Caco-2 (cell line): Measurements from ENCODE around the gene TMEM178A. TPM values are rescaled to one million over a fixed set of nuclear protein-coding genes. Genes with fewer than 3 reads are reported as not detected.

ENCODE experiments used
- BruUV-seq: library from RNA; stranded (reverse); fragments of 400-500 nt; replicated peaks from 2 replicates; lab custom pipeline; 2021; lab: Mats Ljungman, UMichigan
- CTCF ChIA-PET: fragments of 300-600 bp; sonication (Branson Sonifier 250); formaldehyde crosslinking; loops from one replicate; lab custom pipeline; 2022; ENCODE audit warnings: antibody characterized with exemption; lab: Charles Lee
- POLR2A ChIA-PET: fragments of 300-600 bp; sonication (Branson Sonifier 250); formaldehyde crosslinking; loops from one replicate; lab custom pipeline; 2022; ENCODE audit warnings: antibody characterized with exemption; lab: Charles Lee
- DNase-seq, 2 experiments: peaks; one replicate each; pipeline versions ENCODE4 v3.0.0 to v3.0.0-alpha.2; 2020 to 2022
- H3K27me3 ChIP-seq: replicated peaks from 2 replicates; pipeline ENCODE4 v1.6.0; 2011; ENCODE audit warnings: low read length; ENCODE audit not compliant: control insufficient read depth, insufficient read depth
- H3K36me3 ChIP-seq: 2 replicates; pipeline ENCODE4 v1.5.1; 2011; ENCODE audit warnings: low read length; ENCODE audit not compliant: control insufficient read depth, insufficient read depth
- H3K4me1 ChIP-seq: fragments of 250-450 bp; sonication (Bioruptor Pico); 2 replicates; pipeline ENCODE4 v1.5.1; 2020; ENCODE audit warnings: mild to moderate bottlenecking
- H3K4me3 ChIP-seq: 2 replicates; pipeline ENCODE4 v1.5.1; 2011; ENCODE audit warnings: low read depth, mild to moderate bottlenecking, control low read depth, low read length
- H3K9me3 ChIP-seq: fragments of 250-450 bp; sonication (Bioruptor Pico); 2 replicates; pipeline ENCODE4 v1.5.1; 2020; ENCODE audit warnings: mild to moderate bottlenecking, moderate library complexity
- H3K27ac Mint-ChIP-seq: one replicate; pipeline ENCODE4 v1.8.0; 2022; ENCODE audit warnings: mixed read lengths; ENCODE audit not compliant: unreplicated experiment
- H3K27me3 Mint-ChIP-seq: one replicate; pipeline ENCODE4 v1.8.0; 2022; ENCODE audit warnings: mixed read lengths; ENCODE audit not compliant: insufficient read depth, unreplicated experiment
- H3K36me3 Mint-ChIP-seq: one replicate; pipeline ENCODE4 v1.8.0; 2022; ENCODE audit warnings: mild to moderate bottlenecking, mixed read lengths; ENCODE audit not compliant: insufficient read depth, unreplicated experiment
- H3K4me1 Mint-ChIP-seq: one replicate; pipeline ENCODE4 v1.8.0; 2022; ENCODE audit warnings: low read depth, mixed read lengths; ENCODE audit not compliant: unreplicated experiment
- H3K4me3 Mint-ChIP-seq: one replicate; pipeline ENCODE4 v1.8.0; 2022; ENCODE audit warnings: mild to moderate bottlenecking, moderate library complexity, mixed read lengths; ENCODE audit not compliant: unreplicated experiment
- H3K9me3 Mint-ChIP-seq: one replicate; pipeline ENCODE4 v1.8.0; 2022; ENCODE audit warnings: mixed read lengths; ENCODE audit not compliant: unreplicated experiment
- CTCF ChIP-seq, 2 experiments: fragments of 200-600 bp in 1 of 2; IDR thresholded peaks; 1 replicate in 1 of 2; 2 replicates in 1 of 2; pipeline versions ENCODE4 v1.5.1 to v1.8.0; 2011 to 2022; ENCODE audit warnings: antibody characterized with exemption in 1 of 2, control low read depth in 1 of 2, inconsistent platforms in 1 of 2, low read depth in 1 of 2, low read length in 1 of 2, mild to moderate bottlenecking in 1 of 2, moderate library complexity in 1 of 2; ENCODE audit not compliant: insufficient read depth in 1 of 2, severe bottlenecking in 1 of 2, unreplicated experiment in 1 of 2
- intact Hi-C: fragments of 100-400 bp; cut with micrococcal nuclease; formaldehyde crosslinking; loops from one replicate; pipeline ENCODE4 v1.10.0; 2022; ENCODE audit not compliant: unreplicated experiment
- total RNA-seq: library from RNA; stranded (reverse); gene quantifications from 2 replicates; pipeline ENCODE4 v1.2.3, GENCODE V29; 2022

Gene TMEM178A
- total RNA-seq, 1 experiment from 2014 or later, result 0.29 TPM

GRCh38 chr2:39629646-39630045, 36.1 kb upstream of the TMEM178A start:
- no peaks in the 10 kb centered on the region for H3K4me1 ChIP-seq
- H3K27me3 ChIP-seq, result no peaks in the 10 kb centered on the region
- no peak overlapping the region for H3K4me3 ChIP-seq
- no peak overlapping the region for H3K27ac Mint-ChIP-seq
- ChIA-PET POLR2A (no interaction called here), CTCF (no interaction called here)
- no peak for TF ChIP-seq CTCF (IDR thresholded peaks at IDR 0.05; ENCODE audit: insufficient read depth in 1 of 2, low read depth in 1 of 2, low read length in 1 of 2, severe bottlenecking in 1 of 2, unreplicated experiment in 1 of 2)
- H3K36me3 ChIP-seq, result no peaks in the 10 kb centered on the region
- H3K27me3 Mint-ChIP-seq, result peaks cover 3% of the 10 kb centered on the region
- no peak for DNase-seq
- H3K9me3 Mint-ChIP-seq, result peaks cover 9% of the 10 kb centered on the region
- H3K4me3 Mint-ChIP-seq, result no peak overlapping the region
- intact Hi-C loops, result no loop called here
- no TSS peak for BruUV-seq
- no peaks in the 10 kb centered on the region for H3K9me3 ChIP-seq
- H3K36me3 Mint-ChIP-seq, result no peaks in the 10 kb centered on the region
- no peaks in the 10 kb centered on the region for H3K4me1 Mint-ChIP-seq

- H3K4me1 ChIP-seq, result no peaks in the 10 kb centered on the region
- ChIA-PET POLR2A (no interaction called here), CTCF (no interaction called here)
- intact Hi-C loops, result no loop called here
- BruUV-seq, result no TSS peak
- H3K27me3 Mint-ChIP-seq, result peaks cover 6% of the 10 kb centered on the region
- peaks cover 9% of the 10 kb centered on the region for H3K9me3 Mint-ChIP-seq
- no peaks in the 10 kb centered on the region for H3K27me3 ChIP-seq
- no peak overlapping the region for H3K4me3 Mint-ChIP-seq
- no peaks in the 10 kb centered on the region for H3K36me3 ChIP-seq
- no peaks in the 10 kb centered on the region for H3K4me1 Mint-ChIP-seq
- H3K9me3 ChIP-seq, result no peaks in the 10 kb centered on the region
- H3K27ac Mint-ChIP-seq, result no peak overlapping the region
- no peak for TF ChIP-seq CTCF (IDR thresholded peaks at IDR 0.05; ENCODE audit: insufficient read depth in 1 of 2, low read depth in 1 of 2, low read length in 1 of 2, severe bottlenecking in 1 of 2, unreplicated experiment in 1 of 2)
- DNase-seq, result no peak
- H3K4me3 ChIP-seq, result no peak overlapping the region
- no peaks in the 10 kb centered on the region for H3K36me3 Mint-ChIP-seq
Observed at GRCh38 chr2:39631256-39631655, 34.5 kb upstream of the TMEM178A start.

- Histone ChIP-seq H3K36me3 (no peaks in the 10 kb centered on the region), H3K4me1 (no peaks in the 10 kb centered on the region), H3K4me3 (no peak overlapping the region), H3K9me3 (no peaks in the 10 kb centered on the region), H3K27me3 (no peaks in the 10 kb centered on the region)
- intact Hi-C loops, result no loop called here
- no peak for TF ChIP-seq CTCF (IDR thresholded peaks at IDR 0.05; ENCODE audit: insufficient read depth in 1 of 2, low read depth in 1 of 2, low read length in 1 of 2, severe bottlenecking in 1 of 2, unreplicated experiment in 1 of 2)
- no peak overlapping the region for H3K4me3 Mint-ChIP-seq
- DNase-seq, result no peak
- no TSS peak for BruUV-seq
- ChIA-PET POLR2A (no interaction called here), CTCF (no interaction called here)
- no peaks in the 10 kb centered on the region for H3K36me3 Mint-ChIP-seq
- H3K27ac Mint-ChIP-seq, result no peak overlapping the region
- H3K9me3 Mint-ChIP-seq, result peaks cover 9% of the 10 kb centered on the region
- no peaks in the 10 kb centered on the region for H3K4me1 Mint-ChIP-seq
- peaks cover 7% of the 10 kb centered on the region for H3K27me3 Mint-ChIP-seq
Observed at GRCh38 chr2:39631718-39632117, 34.0 kb upstream of the TMEM178A start.
